GM18505 (cell line): ENCODE results near the gene ZFYVE21.
A peak's percentile ranks its signal among the peaks of the same experiment; 100 is the strongest.

Experiments
- ATAC-seq: cut with Tn5 transposase; IDR thresholded peaks from one replicate; pipeline ENCODE4 v1.9.1; 2021; ENCODE audit not compliant: unreplicated experiment
- POLR2A ChIP-seq: IDR thresholded peaks from 4 replicates; pipeline ENCODE4 v1.6.1; 2011; ENCODE audit warnings: borderline replicate concordance; ENCODE audit not compliant: insufficient read depth, insufficient read length; ENCODE audit errors: extremely low read depth

ZFYVE21 gene

GRCh38 chr14:103712633-103713247 is 2.9 kb upstream of the ZFYVE21 start:
- no peak for TF ChIP-seq POLR2A
- no peak for ATAC-seq

- no peak for TF ChIP-seq POLR2A
Measured at GRCh38 chr14:103713304-103714062, 2.1 kb upstream of the ZFYVE21 start.

GRCh38 chr14:103714063-103714724 is 1.4 kb upstream of the ZFYVE21 start:
- ATAC-seq, result no peak
- TF ChIP-seq POLR2A, result no peak

More at GRCh38 chr14:103713304-103714062, 2.1 kb upstream of the ZFYVE21 start:
- ATAC-seq, result no peak

GRCh38 chr14:103716091-103716801 is 636 bp downstream of the ZFYVE21 start:
- no peak for TF ChIP-seq POLR2A
- peak; percentile 3 for ATAC-seq

GRCh38 chr14:103716899-103717411 is 1.3 kb downstream of the ZFYVE21 start:
- TF ChIP-seq POLR2A, result no peak
- no peak for ATAC-seq

- no peak for TF ChIP-seq POLR2A
- ATAC-seq, result no peak
Measured at GRCh38 chr14:103718572-103718971, 3.0 kb downstream of the ZFYVE21 start.

GRCh38 chr14:103719751-103720150 is 4.1 kb downstream of the ZFYVE21 start:
- ATAC-seq, result no peak

GRCh38 chr14:103721334-103722120 is 5.9 kb downstream of the ZFYVE21 start:
- ATAC-seq, result no peak
- TF ChIP-seq POLR2A, result no peak

More at GRCh38 chr14:103719751-103720150, 4.1 kb downstream of the ZFYVE21 start:
- no peak for TF ChIP-seq POLR2A

- no peak for ATAC-seq
- TF ChIP-seq POLR2A, result no peak
Measured at GRCh38 chr14:103723748-103724081, 8.1 kb downstream of the ZFYVE21 start.

- TF ChIP-seq POLR2A, result no peak
- no peak for ATAC-seq
Measured at GRCh38 chr14:103724116-103724515, 8.5 kb downstream of the ZFYVE21 start.

- TF ChIP-seq POLR2A, result no peak
- no peak for ATAC-seq
Measured at GRCh38 chr14:103725001-103725682, 9.5 kb downstream of the ZFYVE21 start.
